Left cardiac atrium (tissue), 4 donors: ENCODE results near the gene FMO3. TPM values are rescaled to one million over a fixed set of nuclear protein-coding genes. Genes with fewer than 3 reads are reported as not detected.
A peak's percentile ranks its signal among the peaks of the same experiment; 100 is the strongest.

ENCODE experiments used
- ATAC-seq, 2 donors: fragments of 200-7000 bp; cut with Tn5 transposase; one replicate each; pipeline ENCODE4 v1.9.1; 2020; ENCODE audit warnings: mild to moderate bottlenecking in 2 of 2, moderate library complexity in 2 of 2
- DNase-seq: peaks from one replicate; pipeline ENCODE4 v3.0.0-alpha.2; 2020
- intact Hi-C, 2 donors: fragments of 100-400 bp; cut with DNase I; formaldehyde crosslinking; loops; one replicate each; pipeline versions ENCODE4 v1.14.1 to v1.15.1; 2022 to 2023
- total RNA-seq, 2 donors: library from RNA; stranded (reverse); fragmentation: NEBNext Ultra II Directional; extraction: Animal tissue kit (Norgen Biotek cat#: 25700); gene quantifications; one replicate each; pipeline ENCODE4 v1.2.1, GENCODE V29; 2021
- donor health status: DM: no; HTN: yes; CAD: no.
- donor health status: DM: no; HTN: yes; CAD: no; lungs with severe emphysema.
- donor health status: DM: yes; HTN: yes; CAD: no.
- donor health status: Dilated cardiomyopathy.

Gene FMO3
- total RNA-seq, 2 donors from 2014 or later: 1.4 to 1.7 TPM

- ATAC-seq: peak in 1 of 2 donors; percentile 61
- intact Hi-C loops: loop anchor here in 1 of 2 donors (10.0 kb wide), 1 partner anchor 114 kb away; no protein-coding TSS in a partner anchor
- no peak for DNase-seq
Observed at GRCh38 chr1:171110621-171111326, 20.1 kb downstream of the FMO3 start.

DNA sequence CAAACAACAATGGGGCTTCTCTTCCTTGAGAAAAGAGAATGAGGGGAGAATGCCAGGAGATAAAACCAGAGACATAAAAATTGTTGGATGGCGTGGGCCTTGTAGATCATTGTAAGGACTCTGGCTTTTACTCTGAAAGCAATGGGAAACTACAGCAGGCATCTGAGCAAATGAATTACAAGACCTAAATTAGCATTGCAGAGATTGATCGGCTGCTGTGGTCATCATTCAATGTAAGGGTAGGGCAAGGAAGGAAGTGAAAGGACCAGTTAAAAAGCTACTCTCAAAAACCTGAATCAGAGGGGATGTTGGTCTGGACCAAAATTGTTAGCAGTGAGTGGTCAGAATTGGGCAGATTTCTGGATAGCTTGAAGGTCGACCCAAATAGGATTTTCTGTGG, 21.4 kb downstream of the FMO3 start:
- DNase-seq: no peak

DNA sequence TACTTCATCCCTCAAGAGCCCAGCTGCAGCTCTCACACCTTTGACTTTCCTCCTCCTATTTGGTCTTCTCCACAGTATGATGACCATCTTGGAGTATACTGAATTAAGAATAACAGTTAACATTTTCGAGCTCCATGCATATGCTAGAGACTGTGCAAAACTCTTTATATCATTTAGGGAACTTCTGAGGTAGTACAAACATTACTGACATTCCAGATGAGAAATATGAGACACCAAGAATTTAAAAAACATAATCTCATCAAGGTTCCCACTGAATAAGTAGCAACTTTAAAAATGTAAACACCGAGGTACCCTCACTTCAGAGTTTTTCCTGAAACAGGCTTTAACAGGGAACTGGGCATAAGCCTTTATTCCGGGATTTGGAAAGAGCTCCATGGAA, 22.7 kb downstream of the FMO3 start:
- ATAC-seq: no peak
- intact Hi-C loops: loop anchor here in 1 of 2 donors (10.0 kb wide), 1 partner anchor 111 kb away; no protein-coding TSS in a partner anchor
- no peak for DNase-seq

More for the DNA sequence above, 21.4 kb downstream of the FMO3 start:
- no peak for ATAC-seq
- intact Hi-C loops: loop anchor here in 1 of 2 donors (10.0 kb wide), 1 partner anchor 113 kb away; no protein-coding TSS in a partner anchor

- DNase-seq: no peak
- ATAC-seq: peak in 1 of 2 donors; percentile 56
- intact Hi-C loops: loop anchor here in 1 of 2 donors (10.0 kb wide), 1 partner anchor 109 kb away; no protein-coding TSS in a partner anchor
Observed at GRCh38 chr1:171115280-171115897, 24.7 kb downstream of the FMO3 start.

GRCh38 chr1:171116676-171117075, 26.0 kb downstream of the FMO3 start:
- ATAC-seq (no peak), DNase-seq (no peak)
- intact Hi-C loops: loop anchor here in 1 of 2 donors (10.0 kb wide), 1 partner anchor 108 kb away; no protein-coding TSS in a partner anchor

DNA sequence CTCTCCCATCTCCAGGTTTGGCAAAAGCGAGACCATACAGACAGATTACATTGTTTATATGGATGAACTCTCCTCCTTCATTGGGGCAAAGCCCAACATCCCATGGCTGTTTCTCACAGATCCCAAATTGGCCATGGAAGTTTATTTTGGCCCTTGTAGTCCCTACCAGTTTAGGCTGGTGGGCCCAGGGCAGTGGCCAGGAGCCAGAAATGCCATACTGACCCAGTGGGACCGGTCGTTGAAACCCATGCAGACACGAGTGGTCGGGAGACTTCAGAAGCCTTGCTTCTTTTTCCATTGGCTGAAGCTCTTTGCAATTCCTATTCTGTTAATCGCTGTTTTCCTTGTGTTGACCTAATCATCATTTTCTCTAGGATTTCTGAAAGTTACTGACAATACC, 26.4 kb downstream of the FMO3 start:
- intact Hi-C loops: loop anchor here in 1 of 2 donors (10.0 kb wide), 1 partner anchor 108 kb away; no protein-coding TSS in a partner anchor
- DNase-seq (no peak), ATAC-seq (no peak)

- DNase-seq: no peak
- intact Hi-C loops: loop anchor here in 1 of 2 donors (10.0 kb wide), 1 partner anchor 105 kb away; no protein-coding TSS in a partner anchor
Observed at GRCh38 chr1:171119648-171120047, 28.9 kb downstream of the FMO3 start.

DNA sequence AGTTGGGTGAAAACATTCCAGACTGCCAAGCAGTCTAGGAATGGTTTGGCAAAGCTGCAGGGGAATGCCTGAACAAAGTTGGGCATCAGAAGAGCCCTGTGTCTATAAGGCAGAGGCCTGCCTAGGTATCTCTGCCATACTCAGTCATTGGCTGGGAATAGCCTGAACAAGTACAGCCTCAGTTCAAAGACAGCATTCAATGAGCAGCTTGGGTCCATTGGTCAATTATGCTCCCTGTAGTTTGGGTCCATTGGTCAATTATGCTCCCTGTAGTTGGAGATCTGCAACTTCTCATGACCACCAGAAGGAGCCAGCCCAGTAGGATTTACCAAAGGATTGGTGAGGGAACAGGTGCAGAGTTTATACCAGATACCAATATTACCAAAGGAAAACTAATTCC, 31.6 kb downstream of the FMO3 start:
- intact Hi-C loops: no loop called here
- no peak for DNase-seq
- ATAC-seq: no peak

More at GRCh38 chr1:171119648-171120047, 28.9 kb downstream of the FMO3 start:
- ATAC-seq: no peak

GRCh38 chr1:171122893-171123292, 32.2 kb downstream of the FMO3 start:
- intact Hi-C loops: no loop called here
- ATAC-seq (peak in 1 of 2 donors; percentile 57), DNase-seq (no peak)

DNA sequence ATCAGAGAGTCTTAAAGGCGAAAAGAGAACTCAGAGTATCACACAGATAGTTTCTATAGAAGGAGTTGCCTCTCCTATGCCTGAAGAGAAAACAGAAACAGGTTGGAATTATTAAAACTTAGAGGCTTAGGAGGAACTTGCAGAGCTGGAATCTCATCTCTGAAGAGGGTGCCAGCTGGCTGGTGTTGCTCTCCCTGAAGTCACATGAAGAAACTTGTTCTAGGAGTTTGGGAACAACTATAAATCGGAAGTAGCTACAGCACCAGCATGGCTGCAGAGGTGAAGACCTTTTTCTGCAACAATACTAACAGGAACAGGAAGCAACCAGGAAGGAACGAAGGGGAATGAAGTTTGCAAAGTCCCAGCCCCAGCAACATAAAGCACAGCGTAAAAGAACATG, 35.8 kb downstream of the FMO3 start:
- ATAC-seq: peak in 1 of 2 donors; percentile 78
- intact Hi-C loops: no loop called here
- DNase-seq: peak; percentile 26

GRCh38 chr1:171127099-171127498, 36.4 kb downstream of the FMO3 start:
- intact Hi-C loops: no loop called here
- ATAC-seq: no peak
- no peak for DNase-seq

DNA sequence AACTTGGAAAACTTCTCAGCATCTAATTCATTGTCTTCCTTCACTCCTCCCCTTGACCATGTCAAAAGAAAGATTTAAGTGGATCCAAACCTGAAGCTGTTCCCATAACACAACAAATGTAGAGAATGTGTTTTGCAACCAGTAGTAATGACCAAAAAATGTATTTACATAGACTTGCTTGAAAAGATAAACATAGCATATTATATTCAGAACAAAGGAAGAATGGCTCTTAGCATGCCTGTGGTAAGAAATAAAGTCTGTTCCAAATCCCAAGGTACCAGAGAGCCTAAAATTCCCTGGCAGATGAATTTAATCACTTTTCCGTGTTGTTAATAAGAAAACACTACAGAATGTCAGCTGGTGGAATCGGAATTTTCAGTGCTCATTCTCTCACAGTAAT, 36.8 kb downstream of the FMO3 start:
- intact Hi-C loops: no loop called here

GRCh38 chr1:171128463-171128862, 37.8 kb downstream of the FMO3 start:
- no peak for ATAC-seq
- intact Hi-C loops: no loop called here
- DNase-seq: no peak

More for the DNA sequence above, 36.8 kb downstream of the FMO3 start:
- ATAC-seq: peak; percentile 30 to 52
- no peak for DNase-seq

DNA sequence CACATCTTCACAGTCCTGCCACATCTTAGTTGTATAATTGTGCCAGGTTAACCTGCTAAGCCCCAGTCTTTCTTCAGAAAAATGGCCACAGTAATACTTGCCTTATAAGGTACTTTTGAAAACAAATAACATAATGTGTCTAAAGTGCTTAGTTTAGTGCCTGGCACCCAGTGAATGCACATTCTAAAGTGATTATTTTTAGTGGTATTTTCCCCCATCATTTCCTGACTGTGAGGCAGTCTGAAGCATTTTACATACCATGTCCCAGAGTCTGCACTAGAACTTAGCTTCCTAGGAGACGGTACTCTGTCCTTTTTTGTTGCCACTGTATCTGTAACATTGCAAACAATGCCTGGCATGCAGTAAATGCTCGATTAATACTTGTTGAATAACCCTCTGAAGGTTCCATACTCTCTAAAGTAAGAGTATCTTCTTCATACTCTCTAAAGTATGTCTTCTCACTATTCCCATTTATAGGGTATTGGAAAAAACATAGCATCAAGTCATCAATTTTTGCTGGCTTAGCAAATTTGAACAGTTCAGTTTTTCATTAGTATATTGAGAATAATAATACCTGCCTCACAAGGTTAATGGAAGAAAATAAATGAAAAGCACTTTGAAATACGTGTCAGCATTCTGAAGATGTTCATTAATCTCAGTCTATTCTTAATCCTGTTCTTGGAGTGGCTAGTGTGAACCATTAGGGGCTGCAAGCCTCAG, 43.7 kb downstream of the FMO3 start:
- ATAC-seq (no peak), DNase-seq (no peak)
- intact Hi-C loops: no loop called here

GRCh38 chr1:171137580-171137979, 46.9 kb downstream of the FMO3 start:
- intact Hi-C loops: no loop called here
- DNase-seq: no peak
- ATAC-seq: no peak

DNA sequence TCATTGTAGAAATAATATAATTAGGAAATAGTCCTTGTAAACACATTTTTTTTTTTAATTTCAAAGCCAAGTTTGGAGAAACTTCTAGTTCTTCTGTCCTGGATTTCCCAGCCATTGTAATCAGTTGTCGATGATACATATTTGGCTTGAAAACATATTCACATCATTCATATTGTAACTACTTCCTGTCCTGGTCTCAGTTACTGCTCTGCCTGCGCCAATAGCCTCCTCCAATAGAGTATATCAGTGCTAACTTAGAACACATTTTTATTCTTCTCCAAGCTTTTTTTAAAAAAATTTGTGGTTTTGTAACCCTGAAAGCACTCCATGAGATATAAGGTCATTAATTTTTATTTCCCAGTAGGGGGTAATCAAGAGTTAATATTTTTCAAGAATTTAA, 48.3 kb downstream of the FMO3 start:
- DNase-seq: no peak
- ATAC-seq: no peak
- intact Hi-C loops: no loop called here

GRCh38 chr1:171139890-171140289, 49.2 kb downstream of the FMO3 start:
- intact Hi-C loops: loop anchor here in 1 of 2 donors (5.0 kb wide), 1 partner anchor 47 kb away; the partner anchor contains the start of gene FMO2
- no peak for DNase-seq
- ATAC-seq: no peak

DNA sequence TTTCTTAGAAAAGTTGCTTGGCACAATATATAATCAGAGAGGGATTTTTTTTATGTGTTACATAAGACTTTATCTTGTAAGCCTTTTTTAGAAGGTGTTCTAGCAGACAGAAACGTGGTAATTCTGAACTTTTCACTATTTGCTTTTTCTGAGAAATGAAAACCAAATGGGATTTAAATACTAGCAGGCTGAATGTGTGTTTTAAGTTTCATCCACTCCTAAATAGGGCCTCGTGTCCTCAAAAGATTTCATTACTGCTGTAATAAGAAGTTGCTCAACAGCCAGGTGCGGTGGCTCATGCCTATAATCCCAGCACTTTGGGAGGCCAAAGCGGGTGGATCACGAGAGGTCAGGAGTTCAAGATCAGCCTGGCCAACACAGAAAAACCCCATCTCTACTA, 49.7 kb downstream of the FMO3 start:
- no peak for ATAC-seq
- intact Hi-C loops: loop anchor here in 1 of 2 donors (5.0 kb wide), 1 partner anchor 47 kb away; the partner anchor contains the start of gene FMO2
- no peak for DNase-seq

DNA sequence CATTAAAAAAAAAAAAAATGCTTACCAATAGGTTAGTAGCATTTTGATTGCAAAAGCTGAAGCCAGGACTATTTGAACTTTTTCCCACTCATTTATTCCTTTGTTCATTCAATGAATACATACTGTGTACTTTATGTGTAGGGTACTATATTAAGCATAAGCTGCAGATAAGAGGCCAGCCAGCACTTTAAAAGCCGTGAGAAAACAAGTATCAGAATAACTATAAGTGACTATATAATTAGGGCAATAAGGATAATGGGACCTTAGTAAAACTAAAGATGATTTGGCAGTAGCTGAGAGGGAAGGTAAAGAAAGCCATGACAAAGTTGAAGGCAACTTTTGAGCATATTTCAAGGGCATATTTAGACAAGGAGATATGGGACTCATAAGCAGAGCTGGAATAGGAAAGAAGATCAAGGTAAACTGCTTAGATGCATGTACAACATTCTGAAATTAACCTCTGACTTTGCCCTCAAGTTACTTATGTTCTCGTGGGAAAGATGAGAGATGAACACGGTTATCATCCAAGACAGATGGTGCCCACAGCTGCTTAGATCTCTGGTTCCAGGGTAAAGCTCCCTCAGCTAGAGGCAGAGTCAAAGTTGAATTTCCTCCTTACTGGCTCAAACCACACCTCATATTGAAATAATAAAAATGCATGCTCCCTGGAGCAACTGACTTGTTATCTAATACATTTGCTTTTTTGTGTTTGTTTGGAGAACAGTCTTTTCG, 50.4 kb downstream of the FMO3 start:
- ATAC-seq: no peak
- DNase-seq: no peak
- intact Hi-C loops: loop anchor here in 1 of 2 donors (5.0 kb wide), 1 partner anchor 46 kb away; the partner anchor contains the start of gene FMO2
